Colon (tissue), 2 donors: ENCODE results near the gene ARL15.

Experiments used
- FAIRE-seq: peaks from 2 replicates; lab custom pipeline; 2012; peaks lifted over from hg19 to GRCh38; lab: Jason Lieb, UNC
- donor health status: control.
- donor health status: control.

ARL15 gene

GRCh38 chr5:54313311-54314270 is 3.2 kb upstream of the ARL15 start:
- no peak for FAIRE-seq

- no peak for FAIRE-seq
These were observed 2.1 kb upstream of the ARL15 start for GRCh38 chr5:54312499-54312898.

- FAIRE-seq: no peak
These were observed 854 bp upstream of the ARL15 start for GRCh38 chr5:54311176-54311677.

GRCh38 chr5:54309691-54310432 is 511 bp downstream of the ARL15 start:
- FAIRE-seq: no peak

- FAIRE-seq: no peak
These were observed 1.1 kb downstream of the ARL15 start for GRCh38 chr5:54309276-54309675.

GRCh38 chr5:54307583-54307982 is 2.8 kb downstream of the ARL15 start:
- no peak for FAIRE-seq

GRCh38 chr5:54306893-54307292 is 3.5 kb downstream of the ARL15 start:
- no peak for FAIRE-seq

- no peak for FAIRE-seq
These were observed 4.6 kb downstream of the ARL15 start for GRCh38 chr5:54305737-54306136.

GRCh38 chr5:54304040-54304439 is 6.3 kb downstream of the ARL15 start:
- no peak for FAIRE-seq

GRCh38 chr5:54302267-54302687 is 8.1 kb downstream of the ARL15 start:
- FAIRE-seq: no peak

- no peak for FAIRE-seq
These were observed 8.5 kb downstream of the ARL15 start for GRCh38 chr5:54301849-54302248.

- no peak for FAIRE-seq
These were observed 9.2 kb downstream of the ARL15 start for GRCh38 chr5:54301220-54301619.

- FAIRE-seq: no peak
These were observed 11.4 kb downstream of the ARL15 start for GRCh38 chr5:54298947-54299346.

GRCh38 chr5:54296386-54296785 is 14.0 kb downstream of the ARL15 start:
- no peak for FAIRE-seq

- no peak for FAIRE-seq
These were observed 14.6 kb downstream of the ARL15 start for GRCh38 chr5:54295651-54296276.

GRCh38 chr5:54294097-54294667 is 16.2 kb downstream of the ARL15 start:
- FAIRE-seq: no peak

GRCh38 chr5:54292866-54293265 is 17.5 kb downstream of the ARL15 start:
- no peak for FAIRE-seq

GRCh38 chr5:54291498-54291897 is 18.9 kb downstream of the ARL15 start:
- FAIRE-seq: no peak

- FAIRE-seq: no peak
These were observed 20.6 kb downstream of the ARL15 start for GRCh38 chr5:54289769-54290168.

GRCh38 chr5:54288568-54289217 is 21.7 kb downstream of the ARL15 start:
- peak; percentile 51 for FAIRE-seq

- no peak for FAIRE-seq
These were observed 24.7 kb downstream of the ARL15 start for GRCh38 chr5:54285686-54286085.

GRCh38 chr5:54284586-54284985 is 25.8 kb downstream of the ARL15 start:
- no peak for FAIRE-seq
